Activated B cell treated with CpG ODN at 0.5 μM for 24 hours (primary cell): Measurements from ENCODE around the gene SH2D4B. TPM values are rescaled to one million over a fixed set of nuclear protein-coding genes. Genes with fewer than 3 reads are reported as not detected.

Experiments used
- ATAC-seq: fragments of 200-7000 bp; cut with Tn5 transposase; one replicate; pipeline ENCODE4 v1.10.0; 2021; ENCODE audit warnings: low read depth, mild to moderate bottlenecking, moderate library complexity
- CTCF ChIA-PET: fragments of 350-600 bp; sonication (Branson Sonifier 250); formaldehyde crosslinking; loops from one replicate; lab custom pipeline; 2021; ENCODE audit warnings: antibody characterized with exemption; lab: Charles Lee
- POLR2A ChIA-PET: fragments of 350-600 bp; sonication (Branson Sonifier 250); formaldehyde crosslinking; loops from one replicate; lab custom pipeline; 2021; ENCODE audit warnings: antibody characterized with exemption; lab: Charles Lee
- DNase-seq: peaks from one replicate; pipeline ENCODE4 v3.0.0; 2022
- H3K27ac Mint-ChIP-seq: one replicate; pipeline ENCODE4 v1.8.0; 2020; ENCODE audit warnings: mixed read lengths
- H3K27me3 Mint-ChIP-seq: one replicate; pipeline ENCODE4 v1.8.0; 2021; ENCODE audit warnings: mixed read lengths
- H3K36me3 Mint-ChIP-seq: one replicate; pipeline ENCODE4 v1.8.0; 2021; ENCODE audit warnings: low read depth, mixed read lengths
- H3K4me1 Mint-ChIP-seq: one replicate; pipeline ENCODE4 v1.8.0; 2021; ENCODE audit warnings: mixed read lengths
- H3K4me3 Mint-ChIP-seq: one replicate; pipeline ENCODE4 v1.8.0; 2020; ENCODE audit warnings: mild to moderate bottlenecking, mixed read lengths
- H3K9me3 Mint-ChIP-seq: one replicate; pipeline ENCODE4 v1.8.0; 2020; ENCODE audit warnings: mixed read lengths
- intact Hi-C: fragments of 100-400 bp; cut with micrococcal nuclease; formaldehyde crosslinking; loops from one replicate; pipeline ENCODE4 v1.15.1; 2024
- total RNA-seq: library from RNA; stranded (reverse); gene quantifications from 2 replicates; pipeline ENCODE4 v1.2.3, GENCODE V29; 2022
- TF ChIP-seq, protein P1 (sequence below): fragments of 200-600 bp; IDR thresholded peaks from one replicate; pipeline ENCODE4 v1.8.0; 2022; ENCODE audit warnings: antibody characterized with exemption, mild to moderate bottlenecking

The SH2D4B gene
- total RNA-seq, 1 donor from 2014 or later, result not detected

DNA sequence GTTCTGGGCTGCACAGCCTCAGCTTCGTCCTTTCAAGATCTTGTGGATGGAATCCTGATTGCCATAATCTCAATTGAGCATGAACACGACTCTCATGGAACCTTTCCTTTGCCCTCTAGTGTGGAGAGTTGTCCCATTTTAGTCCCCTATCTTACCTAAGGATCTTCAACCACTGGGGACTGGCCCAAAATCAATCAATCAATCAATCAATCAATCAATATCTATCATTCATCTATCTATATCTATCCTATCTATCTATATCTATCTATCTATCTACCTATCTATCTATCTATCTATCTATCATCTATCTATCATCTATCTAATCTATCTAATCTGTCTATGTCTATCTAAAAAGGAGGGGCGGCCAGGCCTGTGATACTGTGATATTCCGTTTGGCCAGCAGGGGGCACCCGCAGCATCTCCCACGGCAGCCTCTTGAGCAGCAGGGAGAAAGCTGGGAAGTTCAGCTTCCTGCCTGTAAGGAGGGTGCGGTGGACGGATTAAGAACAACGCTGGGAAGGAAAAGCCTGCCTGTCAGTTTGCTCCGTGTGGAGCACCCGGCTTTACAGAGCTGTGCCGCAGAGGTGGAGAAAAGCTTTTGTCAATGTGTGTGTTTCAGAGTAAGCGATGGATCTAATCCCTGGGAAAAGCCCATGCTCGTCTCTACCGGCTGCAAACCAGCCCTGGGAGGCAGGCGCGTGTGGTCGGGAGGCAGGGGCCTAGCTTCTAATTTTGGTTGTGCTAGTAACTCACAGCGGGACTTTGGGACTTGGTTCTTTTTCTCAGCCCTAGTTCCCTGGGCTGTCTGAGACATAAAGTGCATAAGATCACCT, 124.9 kb downstream of the SH2D4B start:
- intact Hi-C loops, result loop anchor here (2.0 to 10.0 kb wide), 5 partner anchors 65 to 352 kb away; partner anchors contain the start of genes PRXL2A and SH2D4B
- POLR2A ChIA-PET, result no interaction called here

DNA sequence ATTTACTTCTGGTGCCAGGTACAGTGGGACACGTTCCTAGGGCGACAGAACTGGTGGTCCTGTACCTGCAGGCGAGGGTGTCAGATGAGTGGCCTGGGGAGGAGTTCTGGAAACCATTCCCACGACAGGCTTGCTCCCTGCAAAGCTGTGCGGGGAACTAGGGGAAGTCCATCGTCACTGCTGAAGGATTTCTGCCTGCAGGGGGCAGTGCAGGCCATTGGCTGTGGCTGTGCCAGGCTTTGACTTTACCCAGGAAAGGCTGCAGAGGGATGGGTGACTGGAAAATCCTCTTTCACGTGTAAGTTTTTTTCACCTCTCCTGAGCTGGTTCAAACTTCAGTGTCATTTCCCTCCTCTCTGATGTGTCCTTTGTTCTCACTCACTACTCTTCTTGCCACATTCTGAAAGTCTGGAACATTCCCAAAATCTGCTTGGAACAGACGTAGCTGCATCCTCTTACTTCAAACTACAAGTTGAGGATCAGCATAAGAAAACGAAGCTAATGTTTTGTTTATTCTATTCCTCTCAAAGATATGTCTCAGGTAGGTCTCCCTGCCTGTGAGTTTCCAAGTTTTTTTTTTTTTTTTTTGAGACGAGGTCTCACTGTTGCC, 126.5 kb downstream of the SH2D4B start:
- no peaks in the 10 kb centered on the region for H3K36me3 Mint-ChIP-seq
- CTCF ChIA-PET, result interaction anchor here (0.6 to 3.2 kb wide), 7 partner anchors 8 to 257 kb away, joined by 3 to 14 read pairs (median 4); no protein-coding TSS in a partner anchor
- intact Hi-C loops, result loop anchor here (5.0 to 10.0 kb wide), 4 partner anchors 67 to 351 kb away; partner anchors contain the start of gene PRXL2A
- DNase-seq, result no peak
- no peak overlapping the region for H3K27ac Mint-ChIP-seq
- peaks cover 21% of the 10 kb centered on the region for H3K27me3 Mint-ChIP-seq
- POLR2A ChIA-PET, result no interaction called here
- no peak for ATAC-seq
- H3K4me1 Mint-ChIP-seq, result peaks cover 2% of the 10 kb centered on the region
- H3K4me3 Mint-ChIP-seq, result no peak overlapping the region
- TF ChIP-seq, protein P1, sequence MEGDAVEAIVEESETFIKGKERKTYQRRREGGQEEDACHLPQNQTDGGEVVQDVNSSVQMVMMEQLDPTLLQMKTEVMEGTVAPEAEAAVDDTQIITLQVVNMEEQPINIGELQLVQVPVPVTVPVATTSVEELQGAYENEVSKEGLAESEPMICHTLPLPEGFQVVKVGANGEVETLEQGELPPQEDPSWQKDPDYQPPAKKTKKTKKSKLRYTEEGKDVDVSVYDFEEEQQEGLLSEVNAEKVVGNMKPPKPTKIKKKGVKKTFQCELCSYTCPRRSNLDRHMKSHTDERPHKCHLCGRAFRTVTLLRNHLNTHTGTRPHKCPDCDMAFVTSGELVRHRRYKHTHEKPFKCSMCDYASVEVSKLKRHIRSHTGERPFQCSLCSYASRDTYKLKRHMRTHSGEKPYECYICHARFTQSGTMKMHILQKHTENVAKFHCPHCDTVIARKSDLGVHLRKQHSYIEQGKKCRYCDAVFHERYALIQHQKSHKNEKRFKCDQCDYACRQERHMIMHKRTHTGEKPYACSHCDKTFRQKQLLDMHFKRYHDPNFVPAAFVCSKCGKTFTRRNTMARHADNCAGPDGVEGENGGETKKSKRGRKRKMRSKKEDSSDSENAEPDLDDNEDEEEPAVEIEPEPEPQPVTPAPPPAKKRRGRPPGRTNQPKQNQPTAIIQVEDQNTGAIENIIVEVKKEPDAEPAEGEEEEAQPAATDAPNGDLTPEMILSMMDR, result no peak
- no peaks in the 10 kb centered on the region for H3K9me3 Mint-ChIP-seq

More for the DNA sequence above, 124.9 kb downstream of the SH2D4B start:
- H3K9me3 Mint-ChIP-seq, result no peaks in the 10 kb centered on the region
- peaks cover 2% of the 10 kb centered on the region for H3K4me1 Mint-ChIP-seq
- ATAC-seq (peak; percentile 71), DNase-seq (peak; percentile 58)
- peaks cover 21% of the 10 kb centered on the region for H3K27me3 Mint-ChIP-seq
- TF ChIP-seq, protein P1, result peak; percentile 97
- CTCF ChIA-PET, result interaction anchor here (0.6 to 3.2 kb wide), 11 partner anchors 9 to 261 kb away, joined by 3 to 14 read pairs (median 4); no protein-coding TSS in a partner anchor
- H3K36me3 Mint-ChIP-seq, result no peaks in the 10 kb centered on the region
- H3K4me3 Mint-ChIP-seq, result no peak overlapping the region
- no peak overlapping the region for H3K27ac Mint-ChIP-seq

DNA sequence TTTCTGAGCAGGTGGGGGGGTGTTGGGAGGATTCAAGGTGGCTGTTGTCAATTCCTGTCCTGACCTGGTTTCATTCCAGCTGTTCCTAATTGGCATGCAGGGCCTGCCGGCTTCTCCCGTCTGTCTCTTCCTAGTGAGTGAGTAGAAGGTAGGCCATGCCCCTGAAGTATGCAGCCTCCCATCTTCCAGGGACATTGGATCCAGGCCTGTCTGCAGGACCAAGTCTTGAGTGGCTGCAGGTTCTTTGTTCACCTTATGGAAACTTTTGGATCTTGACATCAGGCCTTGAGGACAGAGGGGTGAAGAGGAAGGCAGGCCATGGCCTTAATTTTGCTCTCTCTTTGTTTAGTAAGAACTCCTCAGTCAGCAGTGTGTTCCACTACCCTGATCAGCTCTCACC, 131.8 kb downstream of the SH2D4B start:
- Mint-ChIP-seq H3K4me3 (no peak overlapping the region), H3K27ac (no peak overlapping the region), H3K27me3 (peaks cover 3% of the 10 kb centered on the region), H3K9me3 (no peaks in the 10 kb centered on the region), H3K4me1 (no peaks in the 10 kb centered on the region), H3K36me3 (no peaks in the 10 kb centered on the region)
- CTCF ChIA-PET, result no interaction called here
- DNase-seq (no peak), ATAC-seq (no peak)
- POLR2A ChIA-PET, result no interaction called here
- intact Hi-C loops, result loop anchor here (10.0 kb wide), 2 partner anchors 265 to 345 kb away; partner anchors contain the start of gene PRXL2A
- TF ChIP-seq, protein P1, result no peak

DNA sequence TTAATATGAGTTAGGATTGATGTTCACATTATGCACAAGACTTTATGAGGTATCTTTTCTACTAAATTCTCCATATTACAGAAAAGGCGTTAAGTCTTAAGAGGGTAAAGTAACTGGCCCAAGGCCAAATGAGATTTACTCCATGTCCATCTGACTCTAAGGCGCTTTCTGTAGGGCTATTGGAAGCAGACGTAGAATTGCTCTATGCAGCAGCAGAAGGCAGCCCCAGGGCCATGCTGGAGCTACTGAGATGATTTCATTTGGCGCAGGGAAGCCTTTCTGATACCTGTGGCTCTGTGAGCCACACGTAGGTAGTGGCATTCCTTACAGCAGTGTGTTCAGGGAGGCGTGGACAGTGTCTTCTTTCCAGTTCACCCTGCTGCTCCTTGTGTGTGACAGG, 133.1 kb downstream of the SH2D4B start:
- Mint-ChIP-seq H3K4me3 (no peak overlapping the region), H3K4me1 (no peaks in the 10 kb centered on the region), H3K36me3 (no peaks in the 10 kb centered on the region), H3K27ac (no peak overlapping the region), H3K9me3 (no peaks in the 10 kb centered on the region), H3K27me3 (peaks cover 4% of the 10 kb centered on the region)
- CTCF ChIA-PET, result interaction anchor here (3.6 kb wide), 1 partner anchor 8 kb away, joined by 14 read pairs; no protein-coding TSS in a partner anchor
- POLR2A ChIA-PET, result no interaction called here
- intact Hi-C loops, result no loop called here
- DNase-seq, result no peak
- TF ChIP-seq, protein P1, result no peak
- no peak for ATAC-seq

DNA sequence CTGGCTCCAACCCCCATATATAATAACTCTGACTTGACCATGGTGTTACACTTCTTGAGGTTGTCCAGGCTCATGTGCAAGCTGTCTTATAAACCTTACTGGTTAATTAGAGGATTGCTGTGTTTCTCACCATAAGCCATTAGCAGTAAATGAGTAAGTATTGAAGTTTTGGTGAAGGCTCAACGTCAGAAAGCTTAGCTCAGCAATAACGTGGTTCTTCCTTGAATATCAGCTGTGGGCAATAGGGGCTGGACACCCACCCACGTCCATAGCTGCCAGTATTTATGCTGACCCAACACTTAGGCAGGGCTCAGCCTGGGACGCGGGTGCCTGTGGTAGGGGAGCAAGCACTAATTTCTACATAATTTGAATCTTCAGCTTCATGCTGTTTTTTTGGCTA, 134.1 kb downstream of the SH2D4B start:
- POLR2A ChIA-PET, result no interaction called here
- DNase-seq (no peak), ATAC-seq (no peak)
- H3K4me3 Mint-ChIP-seq, result no peak overlapping the region
- H3K4me1 Mint-ChIP-seq, result no peaks in the 10 kb centered on the region
- TF ChIP-seq, protein P1, result no peak
- intact Hi-C loops, result no loop called here
- H3K27me3 Mint-ChIP-seq, result peaks cover 5% of the 10 kb centered on the region
- CTCF ChIA-PET, result interaction anchor here (3.6 kb wide), 1 partner anchor 10 kb away, joined by 14 read pairs; no protein-coding TSS in a partner anchor
- H3K9me3 Mint-ChIP-seq, result no peaks in the 10 kb centered on the region
- no peak overlapping the region for H3K27ac Mint-ChIP-seq
- H3K36me3 Mint-ChIP-seq, result no peaks in the 10 kb centered on the region
